Measurements from ENCODE around the gene KLK8. TPM values are rescaled to one million over a fixed set of nuclear protein-coding genes. Genes with fewer than 3 reads are reported as not detected.

Gene KLK8
- total RNA-seq = not detected

- no peaks in the 10 kb centered on the region for H3K9me3 Mint-ChIP-seq
- peak within 1 kb of the TSS in 1 of 2 donors; percentile 42 for H3K4me3 Mint-ChIP-seq
- H3K27ac Mint-ChIP-seq = no peak within 1 kb of the TSS
- H3K27me3 Mint-ChIP-seq (ENCODE audit: low read depth) = peaks cover 28% of the 10 kb centered on the region
- H3K4me1 Mint-ChIP-seq (ENCODE audit: low read depth) = no peaks in the 10 kb centered on the region
- H3K36me3 Mint-ChIP-seq (ENCODE audit: insufficient read depth in 2 of 2) = no peaks in the 10 kb centered on the region
- ATAC-seq (replicated peaks in 1 of 2) (no peak), DNase-seq (no peak)
Measured at GRCh38 chr19:51001515-51001914, at the start of gene KLK8. KLK8 (minus strand) TSS chr19:51001604; CDS start chr19:51001167, 437 bp downstream.

- H3K27me3 Mint-ChIP-seq (ENCODE audit: low read depth) = peaks cover 15% of the 10 kb centered on the region
- peaks cover 0 to 2% of the 10 kb centered on the region in 2 donors for H3K36me3 Mint-ChIP-seq (ENCODE audit: insufficient read depth in 2 of 2)
- DNase-seq (no peak), ATAC-seq (replicated peaks in 1 of 2) (no peak)
- no peak overlapping the region for H3K27ac Mint-ChIP-seq
- H3K9me3 Mint-ChIP-seq = peaks cover 0 to 2% of the 10 kb centered on the region in 2 donors
- H3K4me3 Mint-ChIP-seq = no peak overlapping the region
- no peaks in the 10 kb centered on the region for H3K4me1 Mint-ChIP-seq (ENCODE audit: low read depth)
Measured at GRCh38 chr19:51047031-51047335, 45.6 kb upstream of the KLK8 start.

GRCh38 chr19:51044327-51044726 is 42.9 kb upstream of the KLK8 start:
- ATAC-seq (replicated peaks in 1 of 2) = no peak
- Mint-ChIP-seq H3K9me3 (no peaks in the 10 kb centered on the region), H3K4me3 (no peak overlapping the region), H3K27me3 (ENCODE audit: low read depth) (peaks cover 14% of the 10 kb centered on the region), H3K4me1 (ENCODE audit: low read depth) (no peaks in the 10 kb centered on the region), H3K27ac (no peak overlapping the region), H3K36me3 (ENCODE audit: insufficient read depth in 2 of 2) (no peaks in the 10 kb centered on the region)
- no peak for DNase-seq

- H3K36me3 Mint-ChIP-seq (ENCODE audit: insufficient read depth in 2 of 2) = no peaks in the 10 kb centered on the region
- H3K27ac Mint-ChIP-seq = no peak overlapping the region
- peaks cover 6% of the 10 kb centered on the region for H3K27me3 Mint-ChIP-seq (ENCODE audit: low read depth)
- DNase-seq = no peak
- no peak for ATAC-seq (replicated peaks in 1 of 2)
- H3K4me1 Mint-ChIP-seq (ENCODE audit: low read depth) = no peaks in the 10 kb centered on the region
- no peak overlapping the region for H3K4me3 Mint-ChIP-seq
- H3K9me3 Mint-ChIP-seq = no peaks in the 10 kb centered on the region
Measured at GRCh38 chr19:51043497-51043896, 42.1 kb upstream of the KLK8 start.

GRCh38 chr19:51040151-51040550 is 38.7 kb upstream of the KLK8 start:
- ATAC-seq (replicated peaks in 1 of 2) = no peak
- no peaks in the 10 kb centered on the region for H3K4me1 Mint-ChIP-seq (ENCODE audit: low read depth)
- no peaks in the 10 kb centered on the region for H3K36me3 Mint-ChIP-seq (ENCODE audit: insufficient read depth in 2 of 2)
- no peak overlapping the region for H3K4me3 Mint-ChIP-seq
- H3K27ac Mint-ChIP-seq = no peak overlapping the region
- H3K9me3 Mint-ChIP-seq = no peaks in the 10 kb centered on the region
- DNase-seq = no peak
- peaks cover 6% of the 10 kb centered on the region for H3K27me3 Mint-ChIP-seq (ENCODE audit: low read depth)

- DNase-seq (no peak), ATAC-seq (replicated peaks in 1 of 2) (no peak)
- no peaks in the 10 kb centered on the region for H3K9me3 Mint-ChIP-seq
- H3K36me3 Mint-ChIP-seq (ENCODE audit: insufficient read depth in 2 of 2) = no peaks in the 10 kb centered on the region
- peaks cover 21% of the 10 kb centered on the region for H3K27me3 Mint-ChIP-seq (ENCODE audit: low read depth)
- no peak overlapping the region for H3K4me3 Mint-ChIP-seq
- no peak overlapping the region for H3K27ac Mint-ChIP-seq
- H3K4me1 Mint-ChIP-seq (ENCODE audit: low read depth) = no peaks in the 10 kb centered on the region
Measured at GRCh38 chr19:51036519-51036918, 35.1 kb upstream of the KLK8 start.

- Mint-ChIP-seq H3K27me3 (ENCODE audit: low read depth) (peaks cover 21% of the 10 kb centered on the region), H3K36me3 (ENCODE audit: insufficient read depth in 2 of 2) (no peaks in the 10 kb centered on the region), H3K27ac (no peak within 1 kb of the TSS), H3K4me3 (no peak within 1 kb of the TSS), H3K9me3 (no peaks in the 10 kb centered on the region), H3K4me1 (ENCODE audit: low read depth) (no peaks in the 10 kb centered on the region)
- ATAC-seq (replicated peaks in 1 of 2) (no peak), DNase-seq (no peak)
Measured at GRCh38 chr19:51034704-51035103, 33.3 kb upstream of the KLK8 start, which contains the start of gene KLK12. KLK12 (minus strand) TSS chr19:51035002; CDS start chr19:51034621, 381 bp downstream.

GRCh38 chr19:51031880-51032225 is 30.4 kb upstream of the KLK8 start:
- DNase-seq (no peak), ATAC-seq (replicated peaks in 1 of 2) (no peak)
- no peak overlapping the region for H3K4me3 Mint-ChIP-seq
- no peaks in the 10 kb centered on the region for H3K4me1 Mint-ChIP-seq (ENCODE audit: low read depth)
- H3K36me3 Mint-ChIP-seq (ENCODE audit: insufficient read depth in 2 of 2) = no peaks in the 10 kb centered on the region
- no peak overlapping the region for H3K27ac Mint-ChIP-seq
- H3K9me3 Mint-ChIP-seq = no peaks in the 10 kb centered on the region
- peaks cover 31% of the 10 kb centered on the region for H3K27me3 Mint-ChIP-seq (ENCODE audit: low read depth)

- DNase-seq = no peak
- no peaks in the 10 kb centered on the region for H3K36me3 Mint-ChIP-seq (ENCODE audit: insufficient read depth in 2 of 2)
- H3K27me3 Mint-ChIP-seq (ENCODE audit: low read depth) = peaks cover 36% of the 10 kb centered on the region
- no peak overlapping the region for H3K27ac Mint-ChIP-seq
- no peaks in the 10 kb centered on the region for H3K9me3 Mint-ChIP-seq
- H3K4me1 Mint-ChIP-seq (ENCODE audit: low read depth) = no peaks in the 10 kb centered on the region
- no peak overlapping the region for H3K4me3 Mint-ChIP-seq
- no peak for ATAC-seq (replicated peaks in 1 of 2)
Measured at GRCh38 chr19:51031220-51031879, 29.9 kb upstream of the KLK8 start.

GRCh38 chr19:51030631-51031030 is 29.2 kb upstream of the KLK8 start:
- DNase-seq (no peak), ATAC-seq (replicated peaks in 1 of 2) (no peak)
- Mint-ChIP-seq H3K4me3 (no peak overlapping the region), H3K4me1 (ENCODE audit: low read depth) (no peaks in the 10 kb centered on the region), H3K9me3 (no peaks in the 10 kb centered on the region), H3K36me3 (ENCODE audit: insufficient read depth in 2 of 2) (no peaks in the 10 kb centered on the region), H3K27ac (no peak overlapping the region), H3K27me3 (ENCODE audit: low read depth) (peaks cover 34% of the 10 kb centered on the region)

- Mint-ChIP-seq H3K36me3 (ENCODE audit: insufficient read depth in 2 of 2) (no peaks in the 10 kb centered on the region), H3K27me3 (ENCODE audit: low read depth) (peaks cover 25% of the 10 kb centered on the region), H3K27ac (no peak overlapping the region), H3K4me1 (ENCODE audit: low read depth) (no peaks in the 10 kb centered on the region), H3K9me3 (no peaks in the 10 kb centered on the region), H3K4me3 (no peak overlapping the region)
- ATAC-seq (replicated peaks in 1 of 2) = no peak
- DNase-seq = no peak
Measured at GRCh38 chr19:51029718-51030117, 28.3 kb upstream of the KLK8 start.

- Mint-ChIP-seq H3K9me3 (no peaks in the 10 kb centered on the region), H3K4me3 (no peak overlapping the region), H3K27me3 (ENCODE audit: low read depth) (peaks cover 14% of the 10 kb centered on the region), H3K27ac (no peak overlapping the region), H3K36me3 (ENCODE audit: insufficient read depth in 2 of 2) (no peaks in the 10 kb centered on the region), H3K4me1 (ENCODE audit: low read depth) (no peaks in the 10 kb centered on the region)
- ATAC-seq (replicated peaks in 1 of 2) = no peak
- DNase-seq = no peak
Measured at GRCh38 chr19:51027873-51028272, 26.5 kb upstream of the KLK8 start.

GRCh38 chr19:51027126-51027806 is 25.9 kb upstream of the KLK8 start:
- Mint-ChIP-seq H3K27ac (no peak overlapping the region), H3K9me3 (no peaks in the 10 kb centered on the region), H3K4me3 (no peak overlapping the region), H3K27me3 (ENCODE audit: low read depth) (peaks cover 14% of the 10 kb centered on the region), H3K36me3 (ENCODE audit: insufficient read depth in 2 of 2) (no peaks in the 10 kb centered on the region), H3K4me1 (ENCODE audit: low read depth) (no peaks in the 10 kb centered on the region)
- DNase-seq (no peak), ATAC-seq (replicated peaks in 1 of 2) (no peak)

GRCh38 chr19:51026554-51026831 is 25.1 kb upstream of the KLK8 start, which contains the start of gene KLK11:
KLK11 (minus strand) TSS chr19:51026616; CDS start chr19:51025631, 985 bp downstream.
- Mint-ChIP-seq H3K36me3 (ENCODE audit: insufficient read depth in 2 of 2) (no peaks in the 10 kb centered on the region), H3K4me1 (ENCODE audit: low read depth) (no peaks in the 10 kb centered on the region), H3K27ac (no peak within 1 kb of the TSS), H3K4me3 (no peak within 1 kb of the TSS), H3K27me3 (ENCODE audit: low read depth) (peaks cover 14% of the 10 kb centered on the region), H3K9me3 (no peaks in the 10 kb centered on the region)
- DNase-seq = no peak
- ATAC-seq (replicated peaks in 1 of 2) = no peak
